GM18951 (cell line): ENCODE measurements around the gene IGF2BP2.
"Not testable (repeated sequence)": the region's sequence is repeated elsewhere in the genome, so short reads cannot be mapped to it uniquely, and the experiment has no call there.

Experiments
- POLR2A ChIP-seq: IDR thresholded peaks from 4 replicates; pipeline ENCODE4 v1.6.1; 2011; ENCODE audit warnings: mild to moderate bottlenecking; ENCODE audit not compliant: insufficient read length, insufficient read depth; ENCODE audit errors: extremely low read depth
- in situ Hi-C: fragments of 300-500 bp; cut with MboI; formaldehyde crosslinking; loops from one replicate; pipeline ENCODE4 v1.12.0; 2022; ENCODE audit warnings: low sequenced_read_pairs, mixed read lengths, inconsistent platforms; ENCODE audit not compliant: unreplicated experiment

The IGF2BP2 gene

GRCh38 chr3:185680231-185680630 lies 144.6 kb downstream of the IGF2BP2 start:
- in situ Hi-C loops = no loop called here

GRCh38 chr3:185678027-185678426 lies 146.8 kb downstream of the IGF2BP2 start:
- no peak for TF ChIP-seq POLR2A
- in situ Hi-C loops = no loop called here

More at GRCh38 chr3:185680231-185680630, 144.6 kb downstream of the IGF2BP2 start:
- no peak for TF ChIP-seq POLR2A

- in situ Hi-C loops = no loop called here
- no peak for TF ChIP-seq POLR2A
Observed at GRCh38 chr3:185677146-185677829, 147.6 kb downstream of the IGF2BP2 start.

GRCh38 chr3:185667574-185667973 lies 157.3 kb downstream of the IGF2BP2 start:
- TF ChIP-seq POLR2A = no peak
- in situ Hi-C loops = no loop called here

- no peak for TF ChIP-seq POLR2A
- in situ Hi-C loops = no loop called here
Observed at GRCh38 chr3:185663929-185664328, 160.9 kb downstream of the IGF2BP2 start.

GRCh38 chr3:185661772-185662171 lies 163.1 kb downstream of the IGF2BP2 start:
- in situ Hi-C loops = no loop called here
- TF ChIP-seq POLR2A = no peak

GRCh38 chr3:185661296-185661695 lies 163.5 kb downstream of the IGF2BP2 start:
- in situ Hi-C loops = not testable (repeated sequence)

GRCh38 chr3:185659942-185660921 lies 164.6 kb downstream of the IGF2BP2 start:
- in situ Hi-C loops = no loop called here

GRCh38 chr3:185658943-185659342 lies 165.9 kb downstream of the IGF2BP2 start:
- in situ Hi-C loops = no loop called here
- TF ChIP-seq POLR2A = no peak

More at GRCh38 chr3:185659942-185660921, 164.6 kb downstream of the IGF2BP2 start:
- TF ChIP-seq POLR2A = no peak

GRCh38 chr3:185658504-185658912 lies 166.3 kb downstream of the IGF2BP2 start:
- in situ Hi-C loops = no loop called here

GRCh38 chr3:185657691-185658503 lies 166.9 kb downstream of the IGF2BP2 start:
- in situ Hi-C loops = no loop called here
- no peak for TF ChIP-seq POLR2A

More at GRCh38 chr3:185658504-185658912, 166.3 kb downstream of the IGF2BP2 start:
- TF ChIP-seq POLR2A = no peak

- no peak for TF ChIP-seq POLR2A
- in situ Hi-C loops = no loop called here
Observed at GRCh38 chr3:185657211-185657610, 167.6 kb downstream of the IGF2BP2 start.

GRCh38 chr3:185656321-185656840 lies 168.5 kb downstream of the IGF2BP2 start:
- in situ Hi-C loops = no loop called here

More at GRCh38 chr3:185656321-185656840, 168.5 kb downstream of the IGF2BP2 start:
- no peak for TF ChIP-seq POLR2A
